ENCODE results near the gene SLC6A17.

The SLC6A17 gene

DNA sequence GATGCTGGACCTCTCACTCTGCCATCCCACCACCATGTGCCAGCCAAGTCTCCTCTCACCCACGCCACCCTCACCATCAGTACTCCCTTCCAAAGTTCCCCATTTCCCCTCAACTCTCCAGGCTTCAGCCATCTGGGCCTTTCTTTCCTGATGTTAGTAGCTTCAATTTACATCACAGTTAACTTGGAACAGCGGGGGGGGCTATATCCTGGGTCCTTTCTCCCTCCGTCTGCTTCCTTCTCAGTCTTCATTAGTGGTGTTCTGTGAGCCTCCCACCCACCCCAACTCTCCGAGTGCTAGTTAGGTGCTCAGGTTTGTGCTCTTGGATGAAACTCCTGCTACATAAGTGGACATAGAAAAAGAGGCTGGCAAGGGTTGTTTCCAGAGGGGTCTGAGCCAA, 91.8 kb downstream of the SLC6A17 start:
- no peak for DNase-seq (ENCODE audit: low read depth)

DNA sequence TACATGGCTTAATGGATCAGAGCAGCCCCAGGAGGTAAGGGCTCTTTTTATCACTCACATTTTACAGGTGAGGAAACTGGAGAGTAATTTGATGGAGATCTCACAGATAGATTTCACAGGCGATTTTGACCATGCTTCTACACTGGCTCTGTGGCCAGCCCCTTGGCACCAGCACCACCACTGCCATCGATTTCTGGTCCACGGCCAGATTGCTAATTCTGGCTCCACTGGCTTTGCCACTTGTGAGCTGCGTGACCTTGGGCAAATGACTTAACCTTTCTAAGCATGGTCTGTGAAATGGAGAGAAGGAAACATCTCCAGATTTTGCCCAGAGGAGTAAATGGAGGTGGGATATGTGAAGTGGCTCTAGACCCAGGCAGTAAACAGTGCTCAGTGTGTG, 92.4 kb downstream of the SLC6A17 start:
- no peak for DNase-seq (ENCODE audit: low read depth)

DNA sequence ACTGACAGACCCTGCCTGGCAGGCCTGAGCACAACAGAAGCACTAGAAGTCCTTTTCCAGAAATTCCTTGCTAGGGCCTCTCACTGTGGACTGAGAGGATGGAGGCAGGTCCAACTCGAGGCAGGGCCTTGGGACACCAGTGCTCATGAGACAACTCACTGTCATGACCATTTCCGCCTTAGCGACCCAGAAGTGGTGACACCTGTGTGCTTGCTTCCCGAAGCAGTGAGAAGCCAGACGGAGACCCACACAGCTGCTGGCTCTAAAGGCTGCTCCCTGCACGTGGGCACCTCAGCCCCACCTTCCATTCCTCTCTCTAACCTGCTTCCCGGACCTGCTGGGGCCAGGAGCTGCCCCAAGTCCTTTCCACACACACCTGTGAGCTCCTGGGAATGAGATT, 92.9 kb downstream of the SLC6A17 start:
- DNase-seq (ENCODE audit: low read depth), result no peak

DNA sequence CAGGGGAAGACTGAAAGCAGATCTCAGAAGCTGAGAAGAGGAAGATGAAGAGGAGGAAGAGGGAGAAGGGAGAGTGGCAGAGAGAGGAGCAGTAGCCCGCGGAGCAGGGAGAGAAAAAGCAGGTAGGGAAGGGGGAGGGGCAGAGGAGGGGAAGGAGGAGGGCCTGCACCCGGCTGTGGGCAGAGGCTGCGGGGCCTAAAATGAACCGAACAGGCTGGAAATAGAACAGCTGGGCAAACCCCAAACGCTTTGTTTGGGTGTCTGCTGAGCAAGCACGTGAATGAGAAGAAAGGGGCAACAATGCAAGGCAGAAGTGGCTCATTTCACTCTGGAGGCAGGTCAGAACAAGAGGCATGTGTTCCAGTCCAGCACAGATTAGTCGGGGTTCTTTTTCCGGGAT, 93.3 kb downstream of the SLC6A17 start:
- DNase-seq (ENCODE audit: low read depth), result no peak

DNA sequence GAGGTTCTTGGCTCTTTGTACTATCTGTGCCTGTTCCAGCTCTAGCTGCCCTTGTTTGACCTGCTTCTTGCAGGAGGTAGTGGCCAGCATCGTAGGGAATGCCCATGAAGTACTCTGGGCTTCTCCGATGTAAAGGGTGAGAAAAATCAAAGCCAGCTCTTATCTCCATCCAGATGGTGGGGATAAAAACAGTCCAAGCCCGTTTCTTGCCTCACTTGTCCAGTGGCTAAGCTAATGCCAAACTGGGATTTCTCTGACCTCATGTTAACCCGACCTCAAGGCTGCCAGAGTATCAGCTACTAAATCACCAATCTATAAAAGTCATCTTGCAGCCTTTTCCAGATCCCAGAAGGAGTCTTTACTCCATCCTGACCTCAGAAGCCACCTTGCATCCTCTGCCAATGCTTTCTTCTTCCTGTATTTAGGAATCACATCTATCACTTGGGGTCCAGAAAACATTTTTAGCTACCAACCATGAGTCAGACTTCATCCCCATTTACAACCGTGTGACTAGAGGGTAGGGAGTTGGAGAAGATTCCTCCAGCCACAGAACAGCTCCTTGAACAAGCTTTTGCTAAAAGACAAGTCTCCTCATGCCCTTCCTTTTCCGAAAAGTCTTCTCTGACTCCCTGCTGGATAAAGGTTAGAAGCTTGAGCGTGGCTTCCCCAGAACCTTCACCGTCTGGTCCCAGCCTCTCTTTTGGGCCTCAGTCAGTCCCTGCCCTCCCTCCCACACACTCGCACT, 95.8 kb downstream of the SLC6A17 start:
- no peak for DNase-seq (ENCODE audit: low read depth)

GRCh38 chr1:110248746-110249145, 98.5 kb downstream of the SLC6A17 start:
- no peak for DNase-seq (ENCODE audit: low read depth)

GRCh38 chr1:110249256-110249655, 99.0 kb downstream of the SLC6A17 start:
- DNase-seq (ENCODE audit: low read depth), result no peak

DNA sequence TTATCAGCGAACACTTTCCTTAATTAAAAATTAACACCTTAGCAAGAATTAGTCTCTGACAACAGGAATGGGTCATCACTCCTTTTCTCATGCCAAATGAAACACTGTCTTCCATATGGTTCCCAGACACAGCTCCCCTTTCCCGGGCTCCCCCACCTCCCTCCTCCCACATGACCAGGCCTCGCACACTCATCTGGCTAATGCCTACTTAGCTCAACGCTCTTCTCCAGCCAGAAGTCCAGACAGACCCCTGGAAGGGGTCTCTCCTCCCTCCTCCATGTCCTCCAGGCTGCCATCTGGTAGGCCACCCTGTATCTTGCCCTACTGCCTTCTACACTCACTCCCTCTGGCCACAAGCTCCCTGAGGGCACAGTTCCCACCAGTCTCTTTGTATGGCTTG, 99.7 kb downstream of the SLC6A17 start:
- no peak for DNase-seq (ENCODE audit: low read depth)

DNA sequence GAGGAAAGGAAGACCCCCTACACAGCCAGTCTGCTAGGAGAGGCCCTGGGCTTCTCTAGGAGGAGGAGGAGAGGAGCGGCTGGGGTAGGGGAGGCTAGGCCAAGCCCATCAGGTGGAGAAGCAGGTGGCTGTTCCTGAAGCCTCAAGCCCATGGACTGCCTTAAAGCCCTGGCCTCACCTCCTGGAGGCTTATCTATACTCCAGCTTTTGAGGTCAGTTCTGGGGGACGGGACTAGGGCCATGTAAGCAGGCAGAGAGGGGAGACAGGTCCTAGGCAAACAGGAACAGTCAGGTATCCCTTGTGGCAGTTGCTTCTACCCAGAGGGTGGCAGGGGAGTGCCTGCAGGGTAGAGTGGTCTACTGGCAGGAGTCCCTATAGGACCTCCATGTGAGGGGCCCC, 100.5 kb downstream of the SLC6A17 start:
- no peak for DNase-seq (ENCODE audit: low read depth)

Measured in activated T-helper 1 cell treated with Interleukin-2 at 50 U/mL for 16 hours (primary cell).